GM12878 (cell line): ENCODE data around the gene GNAZ. TPM values are rescaled to one million over a fixed set of nuclear protein-coding genes. Genes with fewer than 3 reads are reported as not detected.

Source experiments
- ATAC-seq: fragments of 200-7000 bp; cut with Tn5 transposase; 3 replicates; pipeline ENCODE4 v1.9.1; 2020; ENCODE audit warnings: mild to moderate bottlenecking, moderate library complexity
- BruUV-seq: library from RNA; stranded (reverse); fragments of 400-500 nt; replicated peaks from 2 replicates; lab custom pipeline; 2021; lab: Mats Ljungman, UMichigan
- CTCF ChIA-PET: fragments of 300-600 bp; sonication (Branson Sonifier 250); formaldehyde crosslinking; extraction: SDS; loops from one replicate; lab custom pipeline; 2021; ENCODE audit warnings: inconsistent platforms; lab: Yijun Ruan, JAX
- POLR2A ChIA-PET: fragments of 350-600 bp; formaldehyde crosslinking; extraction: SDS; loops from one replicate; lab custom pipeline; 2021; ENCODE audit warnings: inconsistent platforms; lab: Charles Lee
- RAD21 ChIA-PET: fragments of 300-600 bp; sonication (Branson Sonifier 250); formaldehyde crosslinking; loops from one replicate; lab custom pipeline; 2023; ENCODE audit warnings: antibody characterized with exemption; ENCODE audit not compliant: unreplicated experiment; lab: Charles Lee
- SMC1A ChIA-PET: fragments of 300-600 bp; sonication (Branson Sonifier 250); formaldehyde crosslinking; loops from one replicate; lab custom pipeline; 2023; ENCODE audit not compliant: unreplicated experiment, uncharacterized antibody; lab: Charles Lee
- DNase-seq: peaks from one replicate; pipeline ENCODE4 v3.0.0-alpha.2; 2011; ENCODE audit warnings: low read depth, low spot score
- FAIRE-seq: peaks from 3 replicates; lab custom pipeline; 2011; peaks lifted over from hg19 to GRCh38; lab: Jason Lieb, UNC
- H2AFZ ChIP-seq: 2 replicates; pipeline ENCODE4 v1.6.0; 2011; ENCODE audit warnings: low read depth, low read length, control low read depth; ENCODE audit not compliant: control insufficient read depth
- H3K27ac ChIP-seq: 2 replicates; pipeline ENCODE4 v1.5.1; 2011; ENCODE audit warnings: control low read depth; ENCODE audit not compliant: control insufficient read depth, insufficient read depth
- H3K27me3 ChIP-seq, 2 experiments: replicated peaks in 1 of 2; 2 replicates each; pipeline versions ENCODE4 v1.6.0 to v1.6.1; 2011; ENCODE audit warnings: low read length in 1 of 2; ENCODE audit not compliant: control insufficient read depth in 2 of 2, insufficient read depth in 2 of 2
- H3K36me3 ChIP-seq, 2 experiments: 2 replicates each; pipeline ENCODE4 v1.5.1; 2011; ENCODE audit warnings: low read length in 1 of 2; ENCODE audit not compliant: control insufficient read depth in 2 of 2, insufficient read depth in 2 of 2
- H3K4me1 ChIP-seq: 2 replicates; pipeline ENCODE4 v1.6.1; 2011; ENCODE audit warnings: mild to moderate bottlenecking, low read length, moderate library complexity, mixed read lengths; ENCODE audit not compliant: control insufficient read depth, insufficient read depth
- H3K4me2 ChIP-seq: 2 replicates; pipeline ENCODE4 v1.6.0; 2011; ENCODE audit warnings: control low read depth; ENCODE audit not compliant: control insufficient read depth, insufficient read depth
- H3K4me3 ChIP-seq: fragments of 200-600 bp; sonication (generic); 2 replicates; pipeline ENCODE4 v1.5.1; 2016
- H3K79me2 ChIP-seq: 2 replicates; pipeline ENCODE4 v1.6.0; 2011; ENCODE audit warnings: low read length; ENCODE audit not compliant: control insufficient read depth, insufficient read depth
- H3K9ac ChIP-seq: 2 replicates; pipeline ENCODE4 v1.8.0; 2011; ENCODE audit warnings: low read length, control low read depth, mixed read lengths; ENCODE audit not compliant: control insufficient read depth, insufficient read depth
- H3K9me3 ChIP-seq: replicated peaks from 3 replicates; pipeline ENCODE4 v1.5.1; 2011; ENCODE audit warnings: mild to moderate bottlenecking, low read length; ENCODE audit not compliant: control insufficient read depth, insufficient read depth
- H4K20me1 ChIP-seq: 2 replicates; pipeline ENCODE4 v1.6.0; 2011; ENCODE audit not compliant: control insufficient read depth, insufficient read depth
- ATF7 ChIP-seq: fragments of 450-650 bp; IDR thresholded peaks from 2 replicates; pipeline ENCODE4 v1.6.1; 2016; ENCODE audit warnings: low read depth, mild to moderate bottlenecking
- BACH1 ChIP-seq: fragments of 450-650 bp; IDR thresholded peaks from 2 replicates; pipeline ENCODE4 v1.6.1; 2017; ENCODE audit warnings: mild to moderate bottlenecking, borderline replicate concordance
- CBX3 ChIP-seq: fragments of 200-600 bp; sonication (generic); IDR thresholded peaks from 2 replicates; pipeline ENCODE4 v1.6.1; 2016; ENCODE audit warnings: low read depth, borderline replicate concordance
- HDAC6 ChIP-seq: fragments of 200-600 bp; sonication (generic); IDR thresholded peaks from one replicate; pipeline ENCODE4 v1.8.0; 2017; ENCODE audit warnings: antibody characterized with exemption; ENCODE audit not compliant: unreplicated experiment
- HDGF ChIP-seq: fragments of 450-650 bp; IDR thresholded peaks from 2 replicates; pipeline ENCODE4 v1.6.1; 2016; ENCODE audit warnings: antibody characterized with exemption
- IKZF1 ChIP-seq: fragments of 450-650 bp; conservative IDR thresholded peaks from 2 replicates; pipeline ENCODE4 v1.6.1; 2017; ENCODE audit warnings: antibody characterized with exemption, mild to moderate bottlenecking
- JUNB ChIP-seq: IDR thresholded peaks from 2 replicates; pipeline ENCODE4 v1.6.1; 2016; ENCODE audit warnings: antibody characterized with exemption, mild to moderate bottlenecking
- KDM1A ChIP-seq: fragments of 200-600 bp; sonication (generic); IDR thresholded peaks from 2 replicates; pipeline ENCODE4 v1.6.1; 2016; ENCODE audit warnings: borderline replicate concordance
- MEF2A ChIP-seq: IDR thresholded peaks from 2 replicates; pipeline ENCODE4 v1.6.1; 2011; ENCODE audit warnings: low read depth, mild to moderate bottlenecking, low read length, moderate library complexity; ENCODE audit not compliant: insufficient read depth
- POLR2A ChIP-seq: IDR thresholded peaks from 2 replicates; pipeline ENCODE4 v1.6.1; 2011; ENCODE audit warnings: low read depth, mild to moderate bottlenecking, low read length
- SREBF2 ChIP-seq: IDR thresholded peaks from 2 replicates; pipeline ENCODE4 v1.6.1; 2012; ENCODE audit warnings: mild to moderate bottlenecking, low read length
- USF1 ChIP-seq: IDR thresholded peaks from 2 replicates; pipeline ENCODE4 v1.6.1; 2011; ENCODE audit warnings: borderline replicate concordance, low read depth, mild to moderate bottlenecking, moderate library complexity, mixed read lengths, low read length; ENCODE audit not compliant: insufficient read depth; ENCODE audit errors: extremely low read length
- ZNF217 ChIP-seq: fragments of 450-650 bp; IDR thresholded peaks from 2 replicates; pipeline ENCODE4 v1.6.1; 2017; ENCODE audit warnings: antibody characterized with exemption, mild to moderate bottlenecking
- WGBS: methylation state at CpG from one replicate; pipeline ENCODE4 v1.1.6; 2016; ENCODE audit warnings: low lambda C conversion rate; ENCODE audit not compliant: insufficient replicate concordance, insufficient coverage; ENCODE audit errors: missing lambda C conversion rate; 5-methylcytosine and 5-hydroxymethylcytosine counted together
- in situ Hi-C: fragments of 300-500 bp; cut with MboI; formaldehyde crosslinking; loops from 9 replicates; pipeline ENCODE4 v1.14.3; 2018; ENCODE audit warnings: mixed read lengths
- intact Hi-C: fragments of 100-400 bp; cut with micrococcal nuclease; formaldehyde crosslinking; loops from one replicate; pipeline ENCODE4 v1.14.2; 2022; ENCODE audit not compliant: unreplicated experiment
- polyA plus RNA-seq, 11 experiments: library from polyadenylated mRNA; depleted of rRNA in 4 of 11; unstranded in 6 of 11; stranded (reverse) in 5 of 11; fragments of >200 nt; fragmentation: Nextera tagmentation in 4 of 11; fragmentation: Illumina TruSeq in 1 of 11; extraction: Ambion mirVana in 4 of 11; extraction: Trizol in 1 of 11; gene quantifications; 1 replicate in 1 of 11; 2 replicates in 10 of 11; pipeline versions ENCODE4 v1.2.1 to v1.2.3, GENCODE V29; 2011 to 2016; ENCODE audit warnings: inconsistent platforms in 2 of 11, missing spikeins in 2 of 11, low read depth in 1 of 11
- total RNA-seq, 4 experiments: library from RNA; depleted of rRNA in 3 of 4; stranded (reverse); fragments of >200 nt in 3 of 4; fragmentation: Illumina TruSeq in 1 of 4; extraction: Trizol in 1 of 4; gene quantifications; 2 replicates each; pipeline versions ENCODE4 v1.2.1 to v1.2.3, GENCODE V29; 2013 to 2021
- TF ChIP-seq, protein P1 (sequence below): IDR thresholded peaks from 2 replicates; pipeline ENCODE4 v1.6.1; 2011; ENCODE audit warnings: borderline replicate concordance, low read depth, mild to moderate bottlenecking, moderate library complexity, low read length; ENCODE audit not compliant: insufficient read depth, poor library complexity, severe bottlenecking

Gene GNAZ
- total and polyA plus RNA-seq, 10 of the 15 experiments (the other 5 are each of a cell fraction or from before 2014, with no cell fraction given): 0.09 to 1.0 (median 0.44) TPM; not detected in 1

GRCh38 chr22:23147617-23148387, 77.5 kb downstream of the GNAZ start:
- no peak for DNase-seq
- CTCF ChIA-PET: interaction anchor here (0.6 to 1.5 kb wide), 4 partner anchors 19 to 1209 kb away, joined by 3 to 4 read pairs (median 3); no protein-coding TSS in a partner anchor
- 55% methylated on average over 6 of the region's 6 CpGs for WGBS
- FAIRE-seq: no peak
- TF ChIP-seq ZNF217 (no peak), CBX3 (no peak), IKZF1 (no peak), POLR2A (no peak)
- TF ChIP-seq, all 136 proteins: peak for 0
- RAD21 ChIA-PET: interaction anchor here (1.1 to 1.3 kb wide), 2 partner anchors 134 kb away, joined by 4 read pairs; no protein-coding TSS in a partner anchor
- Histone ChIP-seq H3K27ac (no peak overlapping the region), H3K4me3 (no peak overlapping the region), H2AFZ (no peak overlapping the region), H3K27me3 (no peaks in the 10 kb centered on the region), H3K9me3 (no peaks in the 10 kb centered on the region), H3K36me3 (no peaks in the 10 kb centered on the region), H3K4me2 (no peak overlapping the region), H3K9ac (no peak overlapping the region), H3K4me1 (peaks cover 25% of the 10 kb centered on the region), H4K20me1 (no peaks in the 10 kb centered on the region), H3K79me2 (no peaks in the 10 kb centered on the region)
- POLR2A ChIA-PET: interaction anchor here (0.5 to 3.2 kb wide), 2 partner anchors 9 to 86 kb away, joined by 3 to 9 read pairs; no protein-coding TSS in a partner anchor
- no peak for ATAC-seq
- SMC1A ChIA-PET: interaction anchor here (0.7 to 1.3 kb wide), 5 partner anchors 10 to 1106 kb away, joined by 3 to 5 read pairs (median 3); no protein-coding TSS in a partner anchor
- intact Hi-C loops (loop anchor here (10.0 kb wide), 1 partner anchor 293 kb away; no protein-coding TSS in a partner anchor), in situ Hi-C loops (no loop called here)
- BruUV-seq: TSS peak; percentile 64

DNA sequence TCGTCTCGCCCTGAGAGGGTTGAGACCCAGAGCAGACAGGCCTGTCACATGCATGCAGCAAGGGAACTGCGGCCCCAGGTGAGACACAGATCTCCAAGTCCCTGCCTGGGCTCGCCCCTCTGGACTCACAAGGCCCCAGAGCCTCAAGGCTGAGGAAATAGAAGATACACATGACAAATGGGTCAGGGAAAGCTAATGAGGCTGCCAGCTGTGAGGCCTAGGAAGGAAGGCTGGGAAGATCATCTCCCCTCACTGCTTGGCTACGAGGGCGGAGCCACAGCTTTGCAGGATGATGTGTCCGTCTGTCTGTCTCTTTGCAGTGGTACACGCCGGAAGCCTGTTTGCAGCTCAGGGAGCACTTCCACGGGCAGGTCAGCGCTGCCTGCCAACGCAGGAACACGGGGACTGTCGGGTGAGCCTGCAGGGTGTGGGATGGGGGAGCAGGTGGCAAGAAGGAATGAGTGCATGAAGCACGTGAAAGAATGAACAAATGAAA, 79.5 kb downstream of the GNAZ start:
- no TSS peak for BruUV-seq
- WGBS: 79% methylated on average over 15 of the region's 15 CpGs
- ChIA-PET SMC1A (interaction anchor here (1.2 kb wide), 1 partner anchor 28 kb away, joined by 5 read pairs; no protein-coding TSS in a partner anchor), POLR2A (no interaction called here), CTCF (interaction anchor here (0.6 to 1.5 kb wide), 5 partner anchors 20 to 1040 kb away, joined by 3 to 5 read pairs (median 4); no protein-coding TSS in a partner anchor), RAD21 (interaction anchor here (1.3 kb wide), 1 partner anchor 12 kb away, joined by 3 read pairs; no protein-coding TSS in a partner anchor)
- Histone ChIP-seq H3K4me3 (no peak overlapping the region), H3K4me1 (peaks cover 25% of the 10 kb centered on the region), H3K9ac (no peak overlapping the region), H3K4me2 (no peak overlapping the region), H3K79me2 (no peaks in the 10 kb centered on the region), H2AFZ (no peak overlapping the region), H3K36me3 (no peaks in the 10 kb centered on the region), H3K9me3 (no peaks in the 10 kb centered on the region), H3K27me3 (no peaks in the 10 kb centered on the region), H4K20me1 (no peaks in the 10 kb centered on the region), H3K27ac (no peak overlapping the region)
- intact Hi-C loops: loop anchor here (10.0 kb wide), 1 partner anchor 295 kb away; no protein-coding TSS in a partner anchor
- no peak for ATAC-seq
- FAIRE-seq: no peak
- in situ Hi-C loops: no loop called here
- DNase-seq: no peak
- TF ChIP-seq ATF7 (no peak), JUNB (no peak), KDM1A (no peak), USF1 (no peak), HDGF (no peak), MEF2A (no peak), SREBF2 (no peak), BACH1 (no peak), HDAC6 (no peak)
- TF ChIP-seq, protein P1, sequence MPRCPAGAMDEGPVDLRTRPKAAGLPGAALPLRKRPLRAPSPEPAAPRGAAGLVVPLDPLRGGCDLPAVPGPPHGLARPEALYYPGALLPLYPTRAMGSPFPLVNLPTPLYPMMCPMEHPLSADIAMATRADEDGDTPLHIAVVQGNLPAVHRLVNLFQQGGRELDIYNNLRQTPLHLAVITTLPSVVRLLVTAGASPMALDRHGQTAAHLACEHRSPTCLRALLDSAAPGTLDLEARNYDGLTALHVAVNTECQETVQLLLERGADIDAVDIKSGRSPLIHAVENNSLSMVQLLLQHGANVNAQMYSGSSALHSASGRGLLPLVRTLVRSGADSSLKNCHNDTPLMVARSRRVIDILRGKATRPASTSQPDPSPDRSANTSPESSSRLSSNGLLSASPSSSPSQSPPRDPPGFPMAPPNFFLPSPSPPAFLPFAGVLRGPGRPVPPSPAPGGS: no peak
